ENCODE measurements around the gene FLOT1. TPM values are rescaled to one million over a fixed set of nuclear protein-coding genes. Genes with fewer than 3 reads are reported as not detected.
A peak's percentile ranks its signal among the peaks of the same experiment; 100 is the strongest.

FLOT1 gene
- total RNA-seq, 1 experiment from 2014 or later = 243 TPM

DNA sequence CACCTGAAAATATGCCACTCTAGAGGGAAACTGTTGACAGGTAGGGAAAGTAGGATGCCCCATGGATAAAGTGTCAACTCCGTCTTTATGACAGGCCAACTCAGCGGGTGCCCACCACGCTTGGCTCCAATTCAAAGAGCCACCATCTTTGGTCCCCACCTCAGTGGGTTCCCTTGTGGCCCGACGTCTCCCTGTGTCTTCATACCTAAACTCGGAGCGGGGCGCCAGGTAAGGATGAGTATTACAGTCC is 25.7 kb downstream of the FLOT1 start:
- Mint-ChIP-seq H3K27me3 (ENCODE audit: unreplicated experiment) (no peaks in the 10 kb centered on the region), H3K4me1 (ENCODE audit: low read depth, unreplicated experiment) (peaks cover 38% of the 10 kb centered on the region), H3K27ac (ENCODE audit: unreplicated experiment) (peak overlapping the region; percentile 95), H3K9me3 (ENCODE audit: low read depth, unreplicated experiment) (peaks cover 3% of the 10 kb centered on the region), H3K36me3 (ENCODE audit: insufficient read depth, unreplicated experiment) (peaks cover 68% of the 10 kb centered on the region), H3K4me3 (ENCODE audit: low read depth, unreplicated experiment) (peak overlapping the region; percentile 95)
- BruUV-seq (replicated peaks) = TSS peak; percentile 67
- no peak for DNase-seq
- intact Hi-C loops (cut with micrococcal nuclease; ENCODE audit: unreplicated experiment) = no loop called here
- CTCF ChIA-PET = interaction anchor here (0.6 to 1.5 kb wide), 10 partner anchors 8 to 235 kb away, joined by 3 to 14 read pairs (median 6); partner anchors contain the start of genes DHX16 and NRM
- TF ChIP-seq, protein P1, sequence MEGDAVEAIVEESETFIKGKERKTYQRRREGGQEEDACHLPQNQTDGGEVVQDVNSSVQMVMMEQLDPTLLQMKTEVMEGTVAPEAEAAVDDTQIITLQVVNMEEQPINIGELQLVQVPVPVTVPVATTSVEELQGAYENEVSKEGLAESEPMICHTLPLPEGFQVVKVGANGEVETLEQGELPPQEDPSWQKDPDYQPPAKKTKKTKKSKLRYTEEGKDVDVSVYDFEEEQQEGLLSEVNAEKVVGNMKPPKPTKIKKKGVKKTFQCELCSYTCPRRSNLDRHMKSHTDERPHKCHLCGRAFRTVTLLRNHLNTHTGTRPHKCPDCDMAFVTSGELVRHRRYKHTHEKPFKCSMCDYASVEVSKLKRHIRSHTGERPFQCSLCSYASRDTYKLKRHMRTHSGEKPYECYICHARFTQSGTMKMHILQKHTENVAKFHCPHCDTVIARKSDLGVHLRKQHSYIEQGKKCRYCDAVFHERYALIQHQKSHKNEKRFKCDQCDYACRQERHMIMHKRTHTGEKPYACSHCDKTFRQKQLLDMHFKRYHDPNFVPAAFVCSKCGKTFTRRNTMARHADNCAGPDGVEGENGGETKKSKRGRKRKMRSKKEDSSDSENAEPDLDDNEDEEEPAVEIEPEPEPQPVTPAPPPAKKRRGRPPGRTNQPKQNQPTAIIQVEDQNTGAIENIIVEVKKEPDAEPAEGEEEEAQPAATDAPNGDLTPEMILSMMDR (IDR thresholded peaks at IDR 0.05; ENCODE audit: unreplicated experiment) = no peak

DNA sequence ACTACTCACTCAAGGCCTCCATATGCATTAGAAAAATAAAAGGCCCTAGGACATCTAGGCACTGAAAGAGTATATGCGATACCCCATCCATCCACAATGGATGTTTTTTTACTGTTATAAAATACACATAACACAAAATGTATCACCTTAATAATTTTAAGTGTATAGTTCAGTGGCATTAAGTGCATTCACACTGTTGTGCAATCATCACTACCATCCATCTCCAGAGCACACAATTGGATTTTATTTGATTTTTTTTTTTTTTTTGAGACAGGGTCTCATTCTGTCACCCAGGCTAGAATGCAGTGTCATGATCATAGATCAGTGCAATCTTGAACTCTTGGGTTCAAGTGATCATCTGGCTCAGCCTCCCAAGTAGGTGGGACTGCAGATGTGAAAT is 28.2 kb downstream of the FLOT1 start:
- peaks cover 56% of the 10 kb centered on the region for H3K36me3 Mint-ChIP-seq (ENCODE audit: insufficient read depth, unreplicated experiment)
- no peak overlapping the region for H3K27ac Mint-ChIP-seq (ENCODE audit: unreplicated experiment)
- H3K4me1 Mint-ChIP-seq (ENCODE audit: low read depth, unreplicated experiment) = peaks cover 44% of the 10 kb centered on the region
- H3K9me3 Mint-ChIP-seq (ENCODE audit: low read depth, unreplicated experiment) = peaks cover 3% of the 10 kb centered on the region
- no peak overlapping the region for H3K4me3 Mint-ChIP-seq (ENCODE audit: low read depth, unreplicated experiment)
- H3K27me3 Mint-ChIP-seq (ENCODE audit: unreplicated experiment) = no peaks in the 10 kb centered on the region
- CTCF ChIA-PET = no interaction called here
- TF ChIP-seq, protein P1 (IDR thresholded peaks at IDR 0.05; ENCODE audit: unreplicated experiment) = no peak
- intact Hi-C loops (cut with micrococcal nuclease; ENCODE audit: unreplicated experiment) = no loop called here
- no TSS peak for BruUV-seq (replicated peaks)
- DNase-seq = no peak

DNA sequence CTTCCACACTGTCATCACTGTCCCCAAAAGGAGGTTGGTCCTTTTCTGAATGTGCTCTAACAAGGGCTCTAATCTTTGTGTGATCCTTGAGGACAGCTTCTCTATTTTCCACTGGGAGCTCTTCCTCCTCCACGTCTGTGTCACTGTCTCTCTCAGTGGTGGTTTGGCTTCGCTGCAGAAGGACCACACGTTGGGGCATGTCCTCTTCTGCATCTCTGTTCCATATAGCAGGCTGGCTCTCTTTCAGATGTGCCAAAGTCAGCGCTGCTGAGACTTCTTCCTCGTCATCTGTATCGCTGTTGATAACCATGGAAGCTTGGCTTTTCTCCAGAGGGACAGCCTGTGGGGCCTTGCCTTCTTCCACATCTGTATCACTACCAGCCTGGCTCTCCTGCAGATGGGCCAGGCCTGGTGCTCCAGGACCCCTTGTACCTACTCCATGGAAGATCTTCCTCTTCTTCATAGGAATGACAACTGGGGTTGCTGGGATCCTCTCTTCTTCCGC is 30.0 kb downstream of the FLOT1 start:
- H3K36me3 Mint-ChIP-seq (ENCODE audit: insufficient read depth, unreplicated experiment) = peaks cover 53% of the 10 kb centered on the region
- H3K27ac Mint-ChIP-seq (ENCODE audit: unreplicated experiment) = no peak overlapping the region
- intact Hi-C loops (cut with micrococcal nuclease; ENCODE audit: unreplicated experiment) = no loop called here

DNA sequence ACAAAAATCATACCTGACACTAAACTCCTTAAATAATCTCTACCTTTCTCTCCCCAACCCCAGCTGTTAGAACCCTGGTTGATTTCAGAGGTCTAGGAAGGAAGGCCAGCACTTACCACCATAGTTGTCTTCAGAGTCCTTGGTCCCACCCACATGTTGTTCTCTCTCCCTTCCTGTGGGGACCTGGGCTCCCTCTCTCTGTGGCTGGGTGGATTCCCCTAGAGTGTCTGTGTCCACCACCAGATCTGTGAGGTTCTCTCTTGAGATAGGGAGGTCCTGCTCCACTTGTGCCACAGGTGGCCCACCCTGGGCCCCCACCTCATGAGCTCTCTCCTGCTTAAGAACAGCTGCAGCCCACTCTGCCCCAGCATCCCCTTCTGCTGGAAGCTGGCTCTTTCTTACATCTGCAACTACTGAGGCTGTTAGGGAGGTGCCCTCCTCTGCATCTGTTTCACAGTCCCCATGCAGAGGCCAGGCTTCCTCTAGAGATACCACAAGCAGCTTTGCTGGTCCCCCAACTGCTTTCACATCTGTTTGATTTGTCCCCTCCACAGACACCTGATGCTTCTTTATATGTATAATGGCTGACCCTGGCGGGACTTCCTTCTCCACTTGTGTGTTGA is 30.6 kb downstream of the FLOT1 start:
- peaks cover 3% of the 10 kb centered on the region for H3K9me3 Mint-ChIP-seq (ENCODE audit: low read depth, unreplicated experiment)
- CTCF ChIA-PET = interaction anchor here (1.0 kb wide), 1 partner anchor 40 kb away, joined by 3 read pairs; no protein-coding TSS in a partner anchor
- BruUV-seq (replicated peaks) = no TSS peak
- peaks cover 47% of the 10 kb centered on the region for H3K36me3 Mint-ChIP-seq (ENCODE audit: insufficient read depth, unreplicated experiment)
- no peaks in the 10 kb centered on the region for H3K27me3 Mint-ChIP-seq (ENCODE audit: unreplicated experiment)
- H3K27ac Mint-ChIP-seq (ENCODE audit: unreplicated experiment) = no peak overlapping the region
- no peak for DNase-seq
- H3K4me3 Mint-ChIP-seq (ENCODE audit: low read depth, unreplicated experiment) = no peak overlapping the region
- peaks cover 60% of the 10 kb centered on the region for H3K4me1 Mint-ChIP-seq (ENCODE audit: low read depth, unreplicated experiment)
- TF ChIP-seq, protein P1 (IDR thresholded peaks at IDR 0.05; ENCODE audit: unreplicated experiment) = no peak
- intact Hi-C loops (cut with micrococcal nuclease; ENCODE audit: unreplicated experiment) = no loop called here

More for the DNA sequence above, 30.0 kb downstream of the FLOT1 start:
- H3K4me3 Mint-ChIP-seq (ENCODE audit: low read depth, unreplicated experiment) = no peak overlapping the region
- peaks cover 3% of the 10 kb centered on the region for H3K9me3 Mint-ChIP-seq (ENCODE audit: low read depth, unreplicated experiment)
- CTCF ChIA-PET = no interaction called here
- H3K4me1 Mint-ChIP-seq (ENCODE audit: low read depth, unreplicated experiment) = peaks cover 60% of the 10 kb centered on the region
- no peak for DNase-seq
- H3K27me3 Mint-ChIP-seq (ENCODE audit: unreplicated experiment) = no peaks in the 10 kb centered on the region
- BruUV-seq (replicated peaks) = no TSS peak
- TF ChIP-seq, protein P1 (IDR thresholded peaks at IDR 0.05; ENCODE audit: unreplicated experiment) = no peak

Measured in Calu3 (cell line).